Measurements from ENCODE around the gene CGB3. TPM values are rescaled to one million over a fixed set of nuclear protein-coding genes. Genes with fewer than 3 reads are reported as not detected.

Gene CGB3
- total RNA-seq, 1 experiment from 2014 or later, result not detected

Other genes with a start within 250 kb of the CGB3 start
- gene BCAT2, start 213.3 kb downstream of the CGB3 start, total RNA-seq (2014; rRNA removed; shearing (Covaris generic); ENCODE audit: low replicate concordance), result 73.5 and 83.0 TPM in 2 replicates
- 33.6 and 56.7 TPM in 2 replicates for gene HSD17B14, start 187.8 kb downstream of the CGB3 start, total RNA-seq (2014; rRNA removed; shearing (Covaris generic); ENCODE audit: low replicate concordance)
- 0.70 and 11.5 TPM in 2 replicates for gene PLEKHA4, start 155.7 kb downstream of the CGB3 start, total RNA-seq (2014; rRNA removed; shearing (Covaris generic); ENCODE audit: low replicate concordance)
- gene PPP1R15A, start 151.9 kb downstream of the CGB3 start, total RNA-seq (2014; rRNA removed; shearing (Covaris generic); ENCODE audit: low replicate concordance), result 51.0 and 52.5 TPM in 2 replicates
- gene TULP2, start 125.6 kb downstream of the CGB3 start, total RNA-seq (2014; rRNA removed; shearing (Covaris generic); ENCODE audit: low replicate concordance), result not detected in 2 replicates
- gene NUCB1, start 124.0 kb downstream of the CGB3 start, total RNA-seq (2014; rRNA removed; shearing (Covaris generic); ENCODE audit: low replicate concordance), result 338 and 348 TPM in 2 replicates
- gene DHDH, start 90.6 kb downstream of the CGB3 start, total RNA-seq (2014; rRNA removed; shearing (Covaris generic); ENCODE audit: low replicate concordance), result 1.6 and 4.4 TPM in 2 replicates
- gene BAX, start 69.5 kb downstream of the CGB3 start, total RNA-seq (2014; rRNA removed; shearing (Covaris generic); ENCODE audit: low replicate concordance), result 188 and 220 TPM in 2 replicates
- gene FTL, start 59.0 kb downstream of the CGB3 start, total RNA-seq (2014; rRNA removed; shearing (Covaris generic); ENCODE audit: low replicate concordance), result 13,494 and 14,762 TPM in 2 replicates
- gene GYS1, start 31.0 kb downstream of the CGB3 start, total RNA-seq (2014; rRNA removed; shearing (Covaris generic); ENCODE audit: low replicate concordance), result 31.3 and 32.3 TPM in 2 replicates
- 493 and 608 TPM in 2 replicates for gene RUVBL2, start 30.4 kb downstream of the CGB3 start, total RNA-seq (2014; rRNA removed; shearing (Covaris generic); ENCODE audit: low replicate concordance)
- gene LHB, start 7.2 kb downstream of the CGB3 start, total RNA-seq (2014; rRNA removed; shearing (Covaris generic); ENCODE audit: low replicate concordance), result not detected in 2 replicates
- 3.7 TPM in 1 of 2 replicates, not detected in the other for gene CGB2, start 7.6 kb upstream of the CGB3 start, total RNA-seq (2014; rRNA removed; shearing (Covaris generic); ENCODE audit: low replicate concordance)
- not detected in 2 replicates for gene CGB1, start 12.6 kb upstream of the CGB3 start, total RNA-seq (2014; rRNA removed; shearing (Covaris generic); ENCODE audit: low replicate concordance)
- gene CGB5, start 19.5 kb upstream of the CGB3 start, total RNA-seq (2014; rRNA removed; shearing (Covaris generic); ENCODE audit: low replicate concordance), result not detected in 2 replicates
- 1.7 TPM in 1 of 2 replicates, not detected in the other for gene CGB8, start 24.8 kb upstream of the CGB3 start, total RNA-seq (2014; rRNA removed; shearing (Covaris generic); ENCODE audit: low replicate concordance)
- 1.7 and 4.1 TPM in 2 replicates for gene CGB7, start 33.4 kb upstream of the CGB3 start, total RNA-seq (2014; rRNA removed; shearing (Covaris generic); ENCODE audit: low replicate concordance)
- 4.0 TPM in 1 of 2 replicates, not detected in the other for gene NTF4, start 40.5 kb upstream of the CGB3 start, total RNA-seq (2014; rRNA removed; shearing (Covaris generic); ENCODE audit: low replicate concordance)
- gene KCNA7, start 48.4 kb upstream of the CGB3 start, total RNA-seq (2014; rRNA removed; shearing (Covaris generic); ENCODE audit: low replicate concordance), result not detected in 2 replicates
- 137 and 175 TPM in 2 replicates for gene SNRNP70, start 61.1 kb upstream of the CGB3 start, total RNA-seq (2014; rRNA removed; shearing (Covaris generic); ENCODE audit: low replicate concordance)
- gene LIN7B, start 90.0 kb upstream of the CGB3 start, total RNA-seq (2014; rRNA removed; shearing (Covaris generic); ENCODE audit: low replicate concordance), result 6.1 and 9.7 TPM in 2 replicates
- 0.71 TPM in 1 of 2 replicates, not detected in the other for gene C19orf73, start 94.8 kb upstream of the CGB3 start, total RNA-seq (2014; rRNA removed; shearing (Covaris generic); ENCODE audit: low replicate concordance)
- 26.8 and 39.1 TPM in 2 replicates for gene PPFIA3, start 95.2 kb upstream of the CGB3 start, total RNA-seq (2014; rRNA removed; shearing (Covaris generic); ENCODE audit: low replicate concordance)
- not detected in 2 replicates for gene HRC, start 131.1 kb upstream of the CGB3 start, total RNA-seq (2014; rRNA removed; shearing (Covaris generic); ENCODE audit: low replicate concordance)
- gene TRPM4, start 133.5 kb upstream of the CGB3 start, total RNA-seq (2014; rRNA removed; shearing (Covaris generic); ENCODE audit: low replicate concordance), result 13.9 and 18.2 TPM in 2 replicates